Measurements from ENCODE around the gene CDH4. TPM values are rescaled to one million over a fixed set of nuclear protein-coding genes. Genes with fewer than 3 reads are reported as not detected.

CDH4 gene
- total and polyA plus RNA-seq, 2 donors from 2014 or later = 1.1 TPM; not detected in 1

DNA sequence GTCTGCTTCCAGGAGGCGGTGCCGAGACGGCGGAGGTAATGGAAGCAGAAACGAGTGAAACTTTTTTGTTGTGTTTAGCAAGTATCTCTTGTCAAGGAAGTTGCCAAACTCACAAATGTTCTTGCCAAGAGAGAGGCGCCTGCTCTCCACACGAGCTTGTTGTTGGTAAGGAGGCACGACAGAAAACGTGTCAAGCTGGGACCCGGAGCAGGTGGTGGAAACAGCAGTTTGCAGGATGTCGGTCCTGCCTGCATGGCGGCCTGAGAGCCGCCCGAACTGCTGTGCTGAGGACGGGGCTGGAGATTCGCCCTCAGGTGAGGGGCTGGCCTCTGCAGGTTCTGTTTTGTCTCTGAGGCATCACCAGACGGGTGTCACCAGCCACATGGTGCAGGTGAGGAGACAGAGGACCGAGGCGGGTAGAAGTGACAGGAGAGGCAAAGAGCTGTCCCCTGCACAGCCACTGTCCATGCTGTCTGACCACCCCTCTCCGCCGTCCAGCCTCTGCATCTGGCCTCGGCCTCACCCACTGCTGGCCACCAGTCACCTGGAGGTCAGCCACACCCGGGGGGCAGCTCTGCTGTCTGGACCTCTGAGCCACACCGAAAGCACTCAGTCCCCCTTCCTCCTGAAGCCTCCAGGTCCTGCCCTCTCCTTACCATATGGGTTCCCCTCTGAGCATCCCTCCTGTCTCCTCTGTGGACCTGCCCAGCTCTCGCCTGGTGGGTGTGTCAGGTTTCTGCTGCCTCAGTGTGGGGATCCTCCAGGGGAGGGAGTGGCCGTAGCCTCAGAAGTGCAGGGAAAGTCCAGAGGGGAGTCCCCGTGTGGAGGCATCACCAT is 552.1 kb downstream of the CDH4 start:
- Histone ChIP-seq H3K27me3 (ENCODE audit: control insufficient read depth, insufficient read depth, low read length) (no peaks in the 10 kb centered on the region), H3K4me3 (ENCODE audit: low read length in 3 of 3) (no peak overlapping the region)

DNA sequence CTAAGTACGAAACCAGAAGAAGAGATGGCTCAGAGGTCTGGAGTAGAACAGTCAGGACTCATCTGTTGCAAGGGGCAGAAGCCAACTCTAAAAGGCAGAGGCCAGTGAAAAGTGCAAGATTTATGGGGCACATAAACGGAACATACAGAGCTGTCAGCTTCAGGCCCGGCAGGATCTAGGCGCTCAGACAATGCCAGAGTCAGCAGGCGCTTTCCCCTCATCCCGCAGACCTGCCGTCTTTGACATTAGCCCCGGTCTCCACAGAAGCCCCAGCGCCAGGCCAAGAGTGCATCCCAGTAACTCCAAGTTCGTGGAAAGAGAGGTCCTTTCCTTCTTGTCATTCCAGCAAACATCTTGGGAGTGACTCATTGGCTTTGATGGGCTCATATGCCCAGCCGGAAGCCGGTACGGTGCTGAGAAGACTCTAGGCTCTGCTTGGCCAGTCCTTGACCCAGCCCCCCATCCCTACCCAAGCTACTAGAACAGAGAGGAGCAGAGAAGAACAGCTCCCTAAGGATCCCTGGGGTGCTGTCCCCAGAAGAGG is 552.8 kb downstream of the CDH4 start:
- FAIRE-seq (no peak), DNase-seq (peak in 1 of 5 donors; percentile 16)
- TF ChIP-seq, protein P1, sequence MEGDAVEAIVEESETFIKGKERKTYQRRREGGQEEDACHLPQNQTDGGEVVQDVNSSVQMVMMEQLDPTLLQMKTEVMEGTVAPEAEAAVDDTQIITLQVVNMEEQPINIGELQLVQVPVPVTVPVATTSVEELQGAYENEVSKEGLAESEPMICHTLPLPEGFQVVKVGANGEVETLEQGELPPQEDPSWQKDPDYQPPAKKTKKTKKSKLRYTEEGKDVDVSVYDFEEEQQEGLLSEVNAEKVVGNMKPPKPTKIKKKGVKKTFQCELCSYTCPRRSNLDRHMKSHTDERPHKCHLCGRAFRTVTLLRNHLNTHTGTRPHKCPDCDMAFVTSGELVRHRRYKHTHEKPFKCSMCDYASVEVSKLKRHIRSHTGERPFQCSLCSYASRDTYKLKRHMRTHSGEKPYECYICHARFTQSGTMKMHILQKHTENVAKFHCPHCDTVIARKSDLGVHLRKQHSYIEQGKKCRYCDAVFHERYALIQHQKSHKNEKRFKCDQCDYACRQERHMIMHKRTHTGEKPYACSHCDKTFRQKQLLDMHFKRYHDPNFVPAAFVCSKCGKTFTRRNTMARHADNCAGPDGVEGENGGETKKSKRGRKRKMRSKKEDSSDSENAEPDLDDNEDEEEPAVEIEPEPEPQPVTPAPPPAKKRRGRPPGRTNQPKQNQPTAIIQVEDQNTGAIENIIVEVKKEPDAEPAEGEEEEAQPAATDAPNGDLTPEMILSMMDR (IDR thresholded peaks at IDR 0.05; ENCODE audit: borderline replicate concordance, extremely low read depth, insufficient read depth) = no peak
- Histone ChIP-seq H3K4me1 (ENCODE audit: control insufficient read depth in 2 of 3, insufficient read depth in 2 of 3, low read depth in 1 of 3, low read length in 3 of 3) (no peaks in the 10 kb centered on the region), H3K9ac (ENCODE audit: low read length in 3 of 3) (no peak overlapping the region), H3K27me3 (ENCODE audit: control insufficient read depth, insufficient read depth, low read length) (no peaks in the 10 kb centered on the region), H3K4me3 (ENCODE audit: low read length in 3 of 3) (no peak overlapping the region), H3K9me3 (ENCODE audit: control insufficient read depth in 2 of 3, insufficient read depth in 1 of 3, low read length in 3 of 3) (no peaks in the 10 kb centered on the region), H3K27ac (ENCODE audit: low read depth in 2 of 2, low read length in 2 of 2) (no peak overlapping the region), H3K36me3 (ENCODE audit: control insufficient read depth in 2 of 3, insufficient read depth in 3 of 3, low read length in 3 of 3) (no peaks in the 10 kb centered on the region)
- intact Hi-C loops (cut with DNase I) = no loop called here

More for the DNA sequence above, 552.1 kb downstream of the CDH4 start:
- H3K27ac ChIP-seq (ENCODE audit: low read depth in 2 of 2, low read length in 2 of 2) = no peak overlapping the region
- TF ChIP-seq, protein P1 (IDR thresholded peaks at IDR 0.05; ENCODE audit: borderline replicate concordance, extremely low read depth, insufficient read depth) = no peak
- FAIRE-seq (no peak), DNase-seq (peak in 4 of 5 donors; percentile 22 to 51 (median 32))
- intact Hi-C loops (cut with DNase I) = no loop called here
- no peaks in the 10 kb centered on the region for H3K4me1 ChIP-seq (ENCODE audit: control insufficient read depth in 2 of 3, insufficient read depth in 2 of 3, low read depth in 1 of 3, low read length in 3 of 3)
- H3K36me3 ChIP-seq (ENCODE audit: control insufficient read depth in 2 of 3, insufficient read depth in 3 of 3, low read length in 3 of 3) = no peaks in the 10 kb centered on the region
- no peak overlapping the region for H3K9ac ChIP-seq (ENCODE audit: low read length in 3 of 3)
- no peaks in the 10 kb centered on the region for H3K9me3 ChIP-seq (ENCODE audit: control insufficient read depth in 2 of 3, insufficient read depth in 1 of 3, low read length in 3 of 3)

GRCh38 chr20:61805365-61805764 is 553.3 kb downstream of the CDH4 start:
- Histone ChIP-seq H3K9me3 (ENCODE audit: control insufficient read depth in 2 of 3, insufficient read depth in 1 of 3, low read length in 3 of 3) (no peaks in the 10 kb centered on the region), H3K27me3 (ENCODE audit: control insufficient read depth, insufficient read depth, low read length) (no peaks in the 10 kb centered on the region), H3K4me3 (ENCODE audit: low read length in 3 of 3) (no peak overlapping the region), H3K9ac (ENCODE audit: low read length in 3 of 3) (no peak overlapping the region), H3K27ac (ENCODE audit: low read depth in 2 of 2, low read length in 2 of 2) (no peak overlapping the region), H3K4me1 (ENCODE audit: control insufficient read depth in 2 of 3, insufficient read depth in 2 of 3, low read depth in 1 of 3, low read length in 3 of 3) (no peaks in the 10 kb centered on the region), H3K36me3 (ENCODE audit: control insufficient read depth in 2 of 3, insufficient read depth in 3 of 3, low read length in 3 of 3) (no peaks in the 10 kb centered on the region)
- FAIRE-seq (no peak), DNase-seq (peak in 1 of 5 donors; percentile 29)
- TF ChIP-seq, protein P1 (IDR thresholded peaks at IDR 0.05; ENCODE audit: borderline replicate concordance, extremely low read depth, insufficient read depth) = no peak
- intact Hi-C loops (cut with DNase I) = no loop called here

Data from kidney (tissue), 14 donors.